Caco-2 (cell line): ENCODE data around the gene MPPED1. TPM values are rescaled to one million over a fixed set of nuclear protein-coding genes. Genes with fewer than 3 reads are reported as not detected.

ENCODE experiments used
- BruUV-seq: library from RNA; stranded (reverse); fragments of 400-500 nt; replicated peaks from 2 replicates; lab custom pipeline; 2021; lab: Mats Ljungman, UMichigan
- CTCF ChIA-PET: fragments of 300-600 bp; sonication (Branson Sonifier 250); formaldehyde crosslinking; loops from one replicate; lab custom pipeline; 2022; ENCODE audit warnings: antibody characterized with exemption; lab: Charles Lee
- POLR2A ChIA-PET: fragments of 300-600 bp; sonication (Branson Sonifier 250); formaldehyde crosslinking; loops from one replicate; lab custom pipeline; 2022; ENCODE audit warnings: antibody characterized with exemption; lab: Charles Lee
- DNase-seq, 2 experiments: peaks; one replicate each; pipeline versions ENCODE4 v3.0.0 to v3.0.0-alpha.2; 2020 to 2022
- H3K27me3 ChIP-seq: replicated peaks from 2 replicates; pipeline ENCODE4 v1.6.0; 2011; ENCODE audit warnings: low read length; ENCODE audit not compliant: control insufficient read depth, insufficient read depth
- H3K36me3 ChIP-seq: 2 replicates; pipeline ENCODE4 v1.5.1; 2011; ENCODE audit warnings: low read length; ENCODE audit not compliant: control insufficient read depth, insufficient read depth
- H3K4me1 ChIP-seq: fragments of 250-450 bp; sonication (Bioruptor Pico); 2 replicates; pipeline ENCODE4 v1.5.1; 2020; ENCODE audit warnings: mild to moderate bottlenecking
- H3K4me3 ChIP-seq: 2 replicates; pipeline ENCODE4 v1.5.1; 2011; ENCODE audit warnings: low read depth, mild to moderate bottlenecking, control low read depth, low read length
- H3K9me3 ChIP-seq: fragments of 250-450 bp; sonication (Bioruptor Pico); 2 replicates; pipeline ENCODE4 v1.5.1; 2020; ENCODE audit warnings: mild to moderate bottlenecking, moderate library complexity
- H3K27ac Mint-ChIP-seq: one replicate; pipeline ENCODE4 v1.8.0; 2022; ENCODE audit warnings: mixed read lengths; ENCODE audit not compliant: unreplicated experiment
- H3K27me3 Mint-ChIP-seq: one replicate; pipeline ENCODE4 v1.8.0; 2022; ENCODE audit warnings: mixed read lengths; ENCODE audit not compliant: insufficient read depth, unreplicated experiment
- H3K36me3 Mint-ChIP-seq: one replicate; pipeline ENCODE4 v1.8.0; 2022; ENCODE audit warnings: mild to moderate bottlenecking, mixed read lengths; ENCODE audit not compliant: insufficient read depth, unreplicated experiment
- H3K4me1 Mint-ChIP-seq: one replicate; pipeline ENCODE4 v1.8.0; 2022; ENCODE audit warnings: low read depth, mixed read lengths; ENCODE audit not compliant: unreplicated experiment
- H3K4me3 Mint-ChIP-seq: one replicate; pipeline ENCODE4 v1.8.0; 2022; ENCODE audit warnings: mild to moderate bottlenecking, moderate library complexity, mixed read lengths; ENCODE audit not compliant: unreplicated experiment
- H3K9me3 Mint-ChIP-seq: one replicate; pipeline ENCODE4 v1.8.0; 2022; ENCODE audit warnings: mixed read lengths; ENCODE audit not compliant: unreplicated experiment
- CTCF ChIP-seq, 2 experiments: fragments of 200-600 bp in 1 of 2; IDR thresholded peaks; 1 replicate in 1 of 2; 2 replicates in 1 of 2; pipeline versions ENCODE4 v1.5.1 to v1.8.0; 2011 to 2022; ENCODE audit warnings: antibody characterized with exemption in 1 of 2, control low read depth in 1 of 2, inconsistent platforms in 1 of 2, low read depth in 1 of 2, low read length in 1 of 2, mild to moderate bottlenecking in 1 of 2, moderate library complexity in 1 of 2; ENCODE audit not compliant: insufficient read depth in 1 of 2, severe bottlenecking in 1 of 2, unreplicated experiment in 1 of 2
- intact Hi-C: fragments of 100-400 bp; cut with micrococcal nuclease; formaldehyde crosslinking; loops from one replicate; pipeline ENCODE4 v1.10.0; 2022; ENCODE audit not compliant: unreplicated experiment
- total RNA-seq: library from RNA; stranded (reverse); gene quantifications from 2 replicates; pipeline ENCODE4 v1.2.3, GENCODE V29; 2022

Gene MPPED1
- total RNA-seq, 1 experiment from 2014 or later = not detected

- no peaks in the 10 kb centered on the region for H3K36me3 ChIP-seq
- H3K9me3 ChIP-seq = no peaks in the 10 kb centered on the region
- Mint-ChIP-seq H3K36me3 (no peaks in the 10 kb centered on the region), H3K4me1 (no peaks in the 10 kb centered on the region), H3K4me3 (no peak overlapping the region), H3K9me3 (no peaks in the 10 kb centered on the region), H3K27me3 (no peaks in the 10 kb centered on the region), H3K27ac (no peak overlapping the region)
- POLR2A ChIA-PET = no interaction called here
- H3K27me3 ChIP-seq = no peaks in the 10 kb centered on the region
- H3K4me3 ChIP-seq = no peak overlapping the region
- DNase-seq = no peak
- TF ChIP-seq CTCF (IDR thresholded peaks at IDR 0.05; ENCODE audit: insufficient read depth in 1 of 2, low read depth in 1 of 2, low read length in 1 of 2, severe bottlenecking in 1 of 2, unreplicated experiment in 1 of 2) = no peak
- CTCF ChIA-PET = no interaction called here
- no TSS peak for BruUV-seq
- no peaks in the 10 kb centered on the region for H3K4me1 ChIP-seq
- intact Hi-C loops = no loop called here
Observed at GRCh38 chr22:43502306-43502874, 90.6 kb downstream of the MPPED1 start.

GRCh38 chr22:43504068-43504467 lies 92.3 kb downstream of the MPPED1 start:
- POLR2A ChIA-PET = no interaction called here
- H3K36me3 ChIP-seq = no peaks in the 10 kb centered on the region
- H3K4me1 ChIP-seq = no peaks in the 10 kb centered on the region
- DNase-seq = no peak
- Mint-ChIP-seq H3K27ac (no peak overlapping the region), H3K36me3 (no peaks in the 10 kb centered on the region), H3K4me3 (no peak overlapping the region), H3K4me1 (no peaks in the 10 kb centered on the region), H3K9me3 (no peaks in the 10 kb centered on the region), H3K27me3 (no peaks in the 10 kb centered on the region)
- H3K4me3 ChIP-seq = no peak overlapping the region
- no peak for TF ChIP-seq CTCF (IDR thresholded peaks at IDR 0.05; ENCODE audit: insufficient read depth in 1 of 2, low read depth in 1 of 2, low read length in 1 of 2, severe bottlenecking in 1 of 2, unreplicated experiment in 1 of 2)
- no peaks in the 10 kb centered on the region for H3K9me3 ChIP-seq
- intact Hi-C loops = no loop called here
- H3K27me3 ChIP-seq = no peaks in the 10 kb centered on the region
- CTCF ChIA-PET = no interaction called here
- no TSS peak for BruUV-seq

GRCh38 chr22:43504666-43505261 lies 93.0 kb downstream of the MPPED1 start:
- H3K4me3 ChIP-seq = no peak overlapping the region
- H3K27me3 ChIP-seq = no peaks in the 10 kb centered on the region
- H3K4me1 ChIP-seq = no peaks in the 10 kb centered on the region
- H3K27me3 Mint-ChIP-seq = no peaks in the 10 kb centered on the region
- no peak overlapping the region for H3K4me3 Mint-ChIP-seq
- BruUV-seq = no TSS peak
- no peak for TF ChIP-seq CTCF (IDR thresholded peaks at IDR 0.05; ENCODE audit: insufficient read depth in 1 of 2, low read depth in 1 of 2, low read length in 1 of 2, severe bottlenecking in 1 of 2, unreplicated experiment in 1 of 2)
- H3K27ac Mint-ChIP-seq = no peak overlapping the region
- no peaks in the 10 kb centered on the region for H3K36me3 Mint-ChIP-seq
- no peaks in the 10 kb centered on the region for H3K9me3 ChIP-seq
- H3K9me3 Mint-ChIP-seq = no peaks in the 10 kb centered on the region
- ChIA-PET POLR2A (no interaction called here), CTCF (no interaction called here)
- intact Hi-C loops = no loop called here
- no peak for DNase-seq
- H3K36me3 ChIP-seq = no peaks in the 10 kb centered on the region
- no peaks in the 10 kb centered on the region for H3K4me1 Mint-ChIP-seq
